ENCODE measurements around the gene RUSC2.

The RUSC2 gene

GRCh38 chr9:35515766-35516165, 25.9 kb downstream of the RUSC2 start (continued):
- TF ChIP-seq ZNF585B (tag by site-specific recombination; IDR thresholded peaks at IDR 0.05) (no peak), ZNF148 (tag by site-specific recombination; IDR thresholded peaks at IDR 0.05; ENCODE audit: borderline replicate concordance) (no peak), ZNF175 (tag by site-specific recombination; IDR thresholded peaks at IDR 0.05) (no peak), ZNF449 (tag by site-specific recombination; IDR thresholded peaks at IDR 0.05) (no peak)
- TF ChIP-seq, protein P1, sequence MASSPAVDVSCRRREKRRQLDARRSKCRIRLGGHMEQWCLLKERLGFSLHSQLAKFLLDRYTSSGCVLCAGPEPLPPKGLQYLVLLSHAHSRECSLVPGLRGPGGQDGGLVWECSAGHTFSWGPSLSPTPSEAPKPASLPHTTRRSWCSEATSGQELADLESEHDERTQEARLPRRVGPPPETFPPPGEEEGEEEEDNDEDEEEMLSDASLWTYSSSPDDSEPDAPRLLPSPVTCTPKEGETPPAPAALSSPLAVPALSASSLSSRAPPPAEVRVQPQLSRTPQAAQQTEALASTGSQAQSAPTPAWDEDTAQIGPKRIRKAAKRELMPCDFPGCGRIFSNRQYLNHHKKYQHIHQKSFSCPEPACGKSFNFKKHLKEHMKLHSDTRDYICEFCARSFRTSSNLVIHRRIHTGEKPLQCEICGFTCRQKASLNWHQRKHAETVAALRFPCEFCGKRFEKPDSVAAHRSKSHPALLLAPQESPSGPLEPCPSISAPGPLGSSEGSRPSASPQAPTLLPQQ (tag by site-specific recombination; IDR thresholded peaks at IDR 0.05), result no peak

GRCh38 chr9:35516479-35516878, 26.6 kb downstream of the RUSC2 start:
- no peak overlapping the region for H3K27ac ChIP-seq (ENCODE audit: extremely low read depth, low read depth, low read length)
- TF ChIP-seq ZNF843 (tag by site-specific recombination; IDR thresholded peaks at IDR 0.05), result no peak
- no peak for TF ChIP-seq KLF7 (tag by site-specific recombination; IDR thresholded peaks at IDR 0.05; ENCODE audit: borderline replicate concordance)
- TF ChIP-seq, protein P2, sequence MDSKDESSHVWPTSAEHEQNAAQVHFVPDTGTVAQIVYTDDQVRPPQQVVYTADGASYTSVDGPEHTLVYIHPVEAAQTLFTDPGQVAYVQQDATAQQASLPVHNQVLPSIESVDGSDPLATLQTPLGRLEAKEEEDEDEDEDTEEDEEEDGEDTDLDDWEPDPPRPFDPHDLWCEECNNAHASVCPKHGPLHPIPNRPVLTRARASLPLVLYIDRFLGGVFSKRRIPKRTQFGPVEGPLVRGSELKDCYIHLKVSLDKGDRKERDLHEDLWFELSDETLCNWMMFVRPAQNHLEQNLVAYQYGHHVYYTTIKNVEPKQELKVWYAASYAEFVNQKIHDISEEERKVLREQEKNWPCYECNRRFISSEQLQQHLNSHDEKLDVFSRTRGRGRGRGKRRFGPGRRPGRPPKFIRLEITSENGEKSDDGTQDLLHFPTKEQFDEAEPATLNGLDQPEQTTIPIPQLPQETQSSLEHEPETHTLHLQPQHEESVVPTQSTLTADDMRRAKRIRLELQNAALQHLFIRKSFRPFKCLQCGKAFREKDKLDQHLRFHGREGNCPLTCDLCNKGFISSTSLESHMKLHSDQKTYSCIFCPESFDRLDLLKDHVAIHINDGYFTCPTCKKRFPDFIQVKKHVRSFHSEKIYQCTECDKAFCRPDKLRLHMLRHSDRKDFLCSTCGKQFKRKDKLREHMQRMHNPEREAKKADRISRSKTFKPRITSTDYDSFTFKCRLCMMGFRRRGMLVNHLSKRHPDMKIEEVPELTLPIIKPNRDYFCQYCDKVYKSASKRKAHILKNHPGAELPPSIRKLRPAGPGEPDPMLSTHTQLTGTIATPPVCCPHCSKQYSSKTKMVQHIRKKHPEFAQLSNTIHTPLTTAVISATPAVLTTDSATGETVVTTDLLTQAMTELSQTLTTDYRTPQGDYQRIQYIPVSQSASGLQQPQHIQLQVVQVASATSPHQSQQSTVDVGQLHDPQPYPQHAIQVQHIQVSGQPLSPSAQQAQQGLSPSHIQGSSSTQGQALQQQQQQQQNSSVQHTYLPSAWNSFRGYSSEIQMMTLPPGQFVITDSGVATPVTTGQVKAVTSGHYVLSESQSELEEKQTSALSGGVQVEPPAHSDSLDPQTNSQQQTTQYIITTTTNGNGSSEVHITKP (tag by site-specific recombination; IDR thresholded peaks at IDR 0.05), result no peak
- TF ChIP-seq BCL11A (tag by site-specific recombination; IDR thresholded peaks at IDR 0.05; ENCODE audit: low read depth), result no peak
- TF ChIP-seq, protein P3, sequence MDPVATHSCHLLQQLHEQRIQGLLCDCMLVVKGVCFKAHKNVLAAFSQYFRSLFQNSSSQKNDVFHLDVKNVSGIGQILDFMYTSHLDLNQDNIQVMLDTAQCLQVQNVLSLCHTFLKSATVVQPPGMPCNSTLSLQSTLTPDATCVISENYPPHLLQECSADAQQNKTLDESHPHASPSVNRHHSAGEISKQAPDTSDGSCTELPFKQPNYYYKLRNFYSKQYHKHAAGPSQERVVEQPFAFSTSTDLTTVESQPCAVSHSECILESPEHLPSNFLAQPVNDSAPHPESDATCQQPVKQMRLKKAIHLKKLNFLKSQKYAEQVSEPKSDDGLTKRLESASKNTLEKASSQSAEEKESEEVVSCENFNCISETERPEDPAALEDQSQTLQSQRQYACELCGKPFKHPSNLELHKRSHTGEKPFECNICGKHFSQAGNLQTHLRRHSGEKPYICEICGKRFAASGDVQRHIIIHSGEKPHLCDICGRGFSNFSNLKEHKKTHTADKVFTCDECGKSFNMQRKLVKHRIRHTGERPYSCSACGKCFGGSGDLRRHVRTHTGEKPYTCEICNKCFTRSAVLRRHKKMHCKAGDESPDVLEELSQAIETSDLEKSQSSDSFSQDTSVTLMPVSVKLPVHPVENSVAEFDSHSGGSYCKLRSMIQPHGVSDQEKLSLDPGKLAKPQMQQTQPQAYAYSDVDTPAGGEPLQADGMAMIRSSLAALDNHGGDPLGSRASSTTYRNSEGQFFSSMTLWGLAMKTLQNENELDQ (tag by site-specific recombination; IDR thresholded peaks at IDR 0.05; ENCODE audit: low read depth), result no peak
- TF ChIP-seq ZNF626 (tag by site-specific recombination; IDR thresholded peaks at IDR 0.05), result no peak
- TF ChIP-seq ZNF121 (tag by site-specific recombination; IDR thresholded peaks at IDR 0.05), result no peak
- no peak for TF ChIP-seq KLF9 (tag by site-specific recombination; IDR thresholded peaks at IDR 0.05; ENCODE audit: low read depth)
- no peak for TF ChIP-seq ZEB2 (tag by site-specific recombination; IDR thresholded peaks at IDR 0.05)
- TF ChIP-seq ZNF211 (tag by site-specific recombination; IDR thresholded peaks at IDR 0.05; ENCODE audit: low read depth), result no peak
- TF ChIP-seq ZNF830 (tag by site-specific recombination; IDR thresholded peaks at IDR 0.05; ENCODE audit: low read depth), result no peak
- no peak for TF ChIP-seq ZNF48 (tag by site-specific recombination; IDR thresholded peaks at IDR 0.05)
- TF ChIP-seq GLIS2 (tag by site-specific recombination; IDR thresholded peaks at IDR 0.05), result no peak
- TF ChIP-seq ZNF354C (tag by site-specific recombination; IDR thresholded peaks at IDR 0.05; ENCODE audit: borderline replicate concordance, low read depth), result no peak
- TF ChIP-seq ZNF37A (tag by site-specific recombination; IDR thresholded peaks at IDR 0.05), result no peak
- TF ChIP-seq ZNF596 (tag by site-specific recombination; IDR thresholded peaks at IDR 0.05), result no peak
- H3K36me3 ChIP-seq (ENCODE audit: control insufficient read depth in 2 of 2, insufficient read depth in 1 of 2, low read length in 2 of 2), result no peaks in the 10 kb centered on the region
- ChIA-PET CTCF (interaction anchor here (0.7 to 10.4 kb wide), 7 partner anchors 9 to 865 kb away, joined by 3 to 89 read pairs (median 4); no protein-coding TSS in a partner anchor), POLR2A (interaction anchor here (0.8 kb wide), 1 partner anchor 16 kb away, joined by 3 read pairs; no protein-coding TSS in a partner anchor)
- H3K4me3 ChIP-seq (ENCODE audit: low read depth, low read length), result no peak overlapping the region
- 0 out of 2 replicates have a peak, but pooled peaks cover 2% of the 10 kb centered on the region for H3K4me1 ChIP-seq (ENCODE audit: control insufficient read depth, insufficient read depth, low read length)
- no peaks in the 10 kb centered on the region for H3K9me3 ChIP-seq (ENCODE audit: control insufficient read depth, insufficient read depth, low read depth, low read length)
